ES-I3 (cell line): Measurements from ENCODE around the gene ACAD11.
"Not testable (repeated sequence)": the region's sequence is repeated elsewhere in the genome, so short reads cannot be mapped to it uniquely, and the experiment has no call there.

Source experiments
- H3K36me3 ChIP-seq: 2 replicates; pipeline ENCODE4 v1.6.1; 2013; ENCODE audit warnings: mild to moderate bottlenecking, low read length, control low read depth, moderate library complexity; ENCODE audit not compliant: insufficient read depth
- H3K4me1 ChIP-seq: 2 replicates; pipeline ENCODE4 v1.6.1; 2013; ENCODE audit warnings: mild to moderate bottlenecking, control low read depth, low read length; ENCODE audit not compliant: insufficient read depth
- H3K9ac ChIP-seq: 2 replicates; pipeline ENCODE4 v1.6.1; 2013; ENCODE audit warnings: low read depth, mild to moderate bottlenecking, low read length, moderate library complexity
- H3K9me3 ChIP-seq: 2 replicates; pipeline ENCODE4 v1.6.1; 2013; ENCODE audit warnings: mild to moderate bottlenecking, low read length, moderate library complexity; ENCODE audit not compliant: control insufficient read depth, insufficient read depth

ACAD11 gene

DNA sequence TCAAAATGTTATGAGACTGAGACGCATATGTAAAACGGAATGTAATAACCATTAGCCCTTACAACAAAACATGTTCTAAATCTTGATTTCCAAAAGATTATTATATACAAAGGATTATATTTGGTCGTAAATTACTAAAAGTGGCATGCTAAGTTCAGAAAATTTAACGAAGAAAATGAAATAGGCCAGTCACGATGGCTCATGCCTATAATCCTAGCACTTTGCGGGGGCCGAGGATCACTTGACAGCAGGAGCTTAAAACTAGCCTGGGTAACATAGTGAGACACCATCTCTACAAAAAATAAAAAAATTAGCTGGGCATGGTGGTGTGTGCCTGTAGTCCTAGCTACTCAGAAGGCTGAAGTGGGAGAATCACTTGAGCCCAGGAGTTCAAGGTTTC lies 29.0 kb downstream of the ACAD11 start:
- Histone ChIP-seq H3K9ac (no peak overlapping the region), H3K9me3 (no peaks in the 10 kb centered on the region), H3K36me3 (no peaks in the 10 kb centered on the region), H3K4me1 (peaks cover 8% of the 10 kb centered on the region)

DNA sequence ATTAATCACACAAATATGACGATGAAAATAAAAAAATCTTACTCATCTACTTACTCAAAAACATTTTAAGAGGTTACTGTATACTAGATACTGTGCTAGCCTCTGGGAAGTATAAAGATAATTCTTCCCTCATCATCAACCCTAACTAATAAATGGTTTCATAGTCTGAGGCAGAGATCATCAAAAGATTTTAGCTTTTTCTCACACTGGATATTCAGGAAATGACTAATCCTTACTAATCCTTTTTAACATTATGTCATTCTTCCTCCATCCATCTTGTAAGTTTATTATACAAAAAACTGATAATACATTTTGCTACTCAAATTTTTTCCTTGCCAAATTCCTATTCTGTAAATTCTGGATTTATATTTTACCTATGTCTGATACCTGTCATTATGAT lies 29.7 kb downstream of the ACAD11 start:
- Histone ChIP-seq H3K9me3 (no peaks in the 10 kb centered on the region), H3K36me3 (no peaks in the 10 kb centered on the region), H3K4me1 (peaks cover 10% of the 10 kb centered on the region), H3K9ac (no peak overlapping the region)

DNA sequence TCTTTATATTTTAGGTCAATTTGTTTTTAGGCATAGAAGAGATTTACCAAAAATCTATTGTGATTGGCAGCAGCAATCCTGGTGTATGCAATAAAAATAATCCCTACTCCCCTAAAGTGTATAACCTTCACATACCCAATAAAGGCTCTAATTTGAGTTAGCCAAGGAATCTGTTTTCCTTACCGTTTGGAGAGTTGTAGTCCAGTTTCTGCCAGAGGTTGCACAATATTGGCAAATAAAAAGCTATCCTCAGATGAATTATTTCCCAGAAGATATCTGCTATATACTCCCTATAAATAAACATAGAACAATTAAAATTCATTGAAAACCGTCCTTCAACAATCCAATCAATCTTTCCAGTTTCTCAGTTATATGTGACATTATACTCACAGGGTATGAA lies 31.5 kb downstream of the ACAD11 start:
- Histone ChIP-seq H3K36me3 (no peaks in the 10 kb centered on the region), H3K9me3 (no peaks in the 10 kb centered on the region)

DNA sequence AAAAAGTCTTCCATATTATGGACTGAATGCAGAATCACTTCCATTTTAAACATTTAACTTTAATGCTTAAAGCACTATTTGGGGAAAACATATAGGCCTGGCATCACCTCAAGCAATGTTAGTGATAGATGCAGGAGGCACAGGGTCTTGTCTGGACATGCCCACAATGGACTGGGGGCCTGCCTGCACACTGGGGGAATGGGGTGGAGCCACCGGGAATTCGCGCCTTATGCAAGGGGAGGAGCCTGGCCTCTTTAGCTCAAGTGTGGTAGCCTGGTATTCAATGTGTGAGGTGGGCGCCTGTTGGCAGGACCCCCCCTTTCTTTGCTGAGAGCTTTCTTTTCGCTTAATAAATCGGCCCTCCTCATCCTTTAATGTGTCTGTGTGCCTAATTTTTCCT lies 32.7 kb downstream of the ACAD11 start:
- H3K36me3 ChIP-seq: no peaks in the 10 kb centered on the region
- no peaks in the 10 kb centered on the region for H3K9me3 ChIP-seq
- H3K9ac ChIP-seq: no peak overlapping the region; the same call in 1 of the 2 replicates
- peaks cover 12% of the 10 kb centered on the region for H3K4me1 ChIP-seq

More for the DNA sequence above, 31.5 kb downstream of the ACAD11 start:
- Histone ChIP-seq H3K9ac (no peak overlapping the region), H3K4me1 (peaks cover 12% of the 10 kb centered on the region)

- H3K4me1 ChIP-seq: peaks cover 12% of the 10 kb centered on the region
- H3K36me3 ChIP-seq: no peaks in the 10 kb centered on the region
- no peaks in the 10 kb centered on the region for H3K9me3 ChIP-seq
- no peak overlapping the region for H3K9ac ChIP-seq
These were observed 34.0 kb downstream of the ACAD11 start for GRCh38 chr3:132625613-132626012.

GRCh38 chr3:132624790-132625189 lies 34.8 kb downstream of the ACAD11 start:
- Histone ChIP-seq H3K36me3 (no peaks in the 10 kb centered on the region; the same call in 1 of the 2 replicates), H3K4me1 (peaks cover 12% of the 10 kb centered on the region), H3K9ac (no peak overlapping the region), H3K9me3 (no peaks in the 10 kb centered on the region)

- Histone ChIP-seq H3K36me3 (no peaks in the 10 kb centered on the region; the same call in 1 of the 2 replicates), H3K9ac (no peak overlapping the region), H3K9me3 (no peaks in the 10 kb centered on the region), H3K4me1 (peaks cover 12% of the 10 kb centered on the region)
These were observed 36.0 kb downstream of the ACAD11 start for GRCh38 chr3:132623646-132624045.

GRCh38 chr3:132622761-132623160 lies 36.8 kb downstream of the ACAD11 start:
- Histone ChIP-seq H3K9me3 (no peaks in the 10 kb centered on the region), H3K4me1 (peaks cover 12% of the 10 kb centered on the region), H3K36me3 (no peaks in the 10 kb centered on the region; the same call in 1 of the 2 replicates), H3K9ac (no peak overlapping the region)

DNA sequence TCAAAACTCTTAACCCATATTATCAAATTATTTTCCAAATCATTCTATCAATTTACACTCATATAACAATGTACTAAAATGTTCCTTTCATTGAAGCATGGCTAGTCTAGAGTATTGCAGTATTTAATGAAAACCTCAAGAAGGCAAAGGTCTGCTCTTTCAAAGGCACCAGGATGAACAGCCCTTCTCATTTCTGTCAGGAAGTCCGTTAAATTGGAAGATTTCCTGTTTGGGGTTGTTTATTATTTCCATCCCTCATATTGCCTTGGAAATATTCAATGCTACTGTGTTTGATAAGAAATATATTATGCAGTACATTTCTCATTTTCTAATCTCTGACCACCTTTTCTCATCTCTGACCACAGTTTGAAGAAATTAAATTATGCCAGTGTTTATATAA lies 37.5 kb downstream of the ACAD11 start:
- H3K4me1 ChIP-seq: peaks cover 6% of the 10 kb centered on the region
- H3K9ac ChIP-seq: no peak overlapping the region
- H3K36me3 ChIP-seq: no peaks in the 10 kb centered on the region; the same call in 1 of the 2 replicates
- H3K9me3 ChIP-seq: no peaks in the 10 kb centered on the region

DNA sequence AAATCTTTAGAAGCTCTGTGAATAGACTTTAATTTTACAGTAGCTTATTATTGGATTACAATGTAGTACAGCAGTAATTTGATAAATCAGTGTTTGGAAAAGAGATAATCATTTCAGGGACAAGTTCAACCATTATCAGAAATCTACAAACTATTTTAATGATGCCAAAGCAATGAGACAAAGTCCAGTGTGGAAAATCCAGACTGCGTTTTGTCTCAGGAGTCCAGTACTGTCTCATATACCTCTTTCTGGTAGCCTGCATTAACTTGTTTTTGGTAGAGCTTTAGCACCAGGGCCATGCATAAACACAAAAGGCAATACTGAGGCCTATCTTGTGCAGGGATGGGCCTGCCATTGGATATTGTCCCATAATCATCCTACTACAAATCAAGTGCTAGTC lies 42.8 kb downstream of the ACAD11 start:
- Histone ChIP-seq H3K4me1 (no peaks in the 10 kb centered on the region), H3K9me3 (no peaks in the 10 kb centered on the region), H3K36me3 (no peaks in the 10 kb centered on the region; the same call in 1 of the 2 replicates), H3K9ac (no peak overlapping the region)

DNA sequence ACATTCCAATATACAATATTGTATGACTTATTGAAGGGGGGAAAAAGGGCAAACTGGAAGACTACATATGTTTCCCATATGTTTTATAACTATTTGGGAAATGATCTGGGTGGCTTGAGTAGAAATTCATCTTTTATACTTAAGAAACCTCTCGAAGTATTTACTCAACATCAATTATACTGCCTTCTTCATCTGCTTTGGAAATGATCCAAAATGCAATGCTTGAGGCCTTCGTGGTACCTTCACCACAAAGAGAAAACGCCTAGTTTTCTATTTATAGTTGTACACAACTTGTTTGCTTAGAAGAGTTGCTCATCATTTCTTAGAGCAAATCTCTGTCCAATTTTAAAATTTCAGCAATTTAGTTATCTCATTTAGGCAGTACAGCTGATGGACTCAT lies 43.7 kb downstream of the ACAD11 start:
- Histone ChIP-seq H3K36me3 (no peaks in the 10 kb centered on the region; the same call in 1 of the 2 replicates), H3K9me3 (no peaks in the 10 kb centered on the region), H3K9ac (no peak overlapping the region), H3K4me1 (no peaks in the 10 kb centered on the region)

DNA sequence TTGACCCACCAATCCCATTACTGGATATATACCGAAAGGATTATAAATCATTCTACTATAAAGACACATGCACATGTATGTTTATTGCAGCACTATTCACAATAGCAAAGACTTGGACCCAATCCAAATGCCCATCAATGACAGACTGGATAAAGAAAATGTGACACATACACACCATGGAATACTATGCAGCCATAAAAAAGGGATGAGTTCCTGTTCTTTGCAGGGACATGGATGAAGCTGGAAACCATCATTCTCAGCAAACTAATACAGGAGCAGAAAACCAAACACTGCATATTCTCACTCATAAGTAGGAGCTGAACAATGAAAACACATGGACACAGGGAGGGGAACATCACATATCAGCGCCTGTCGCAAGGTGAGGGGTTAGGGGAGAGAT lies 44.3 kb downstream of the ACAD11 start:
- not testable (repeated sequence) for H3K9ac ChIP-seq, H3K36me3 ChIP-seq, H3K9me3 ChIP-seq, H3K4me1 ChIP-seq

- not testable (repeated sequence) for H3K36me3 ChIP-seq, H3K9ac ChIP-seq, H3K9me3 ChIP-seq
- peaks cover 15% of the 10 kb centered on the region; the same call in 1 of the 2 replicates for H3K4me1 ChIP-seq
These were observed 53.0 kb downstream of the ACAD11 start for GRCh38 chr3:132606620-132607019.

- Histone ChIP-seq H3K36me3 (no peaks in the 10 kb centered on the region), H3K9ac (no peak overlapping the region), H3K9me3 (no peaks in the 10 kb centered on the region), H3K4me1 (peaks cover 15% of the 10 kb centered on the region; the same call in 1 of the 2 replicates)
These were observed 53.5 kb downstream of the ACAD11 start for GRCh38 chr3:132606085-132606484.

- peaks cover 15% of the 10 kb centered on the region; the same call in 1 of the 2 replicates for H3K4me1 ChIP-seq
- no peaks in the 10 kb centered on the region for H3K36me3 ChIP-seq
- H3K9ac ChIP-seq: no peak overlapping the region
- H3K9me3 ChIP-seq: no peaks in the 10 kb centered on the region
These were observed 54.2 kb downstream of the ACAD11 start for GRCh38 chr3:132605374-132605792.

GRCh38 chr3:132600614-132601013 lies 59.0 kb downstream of the ACAD11 start:
- not testable (repeated sequence) for H3K36me3 ChIP-seq, H3K9ac ChIP-seq, H3K9me3 ChIP-seq, H3K4me1 ChIP-seq
